ENCODE measurements around the gene SNAP47.

GRCh38 chr1:227765261-227766014 is 30.2 kb downstream of the SNAP47 start:
- TF ChIP-seq EZH2 (optimal IDR thresholded peaks at IDR 0.05; ENCODE audit: low read depth, low read length): no peak
- TF ChIP-seq CTCF (IDR thresholded peaks at IDR 0.05; ENCODE audit: low read length): no peak

Data from MM.1S (cell line).